Left forelimb (tissue), 1 donor: ENCODE measurements around the gene FAM234A.
A peak's percentile ranks its signal among the peaks of the same experiment; 100 is the strongest.
"Not testable (repeated sequence)": the region's sequence is repeated elsewhere in the genome, so short reads cannot be mapped to it uniquely, and the experiment has no call there.

ENCODE experiments used
- DNase-seq: peaks from one replicate; pipeline ENCODE4 v3.0.0-alpha.2; 2018; ENCODE audit warnings: low spot score

Gene FAM234A, protein sequence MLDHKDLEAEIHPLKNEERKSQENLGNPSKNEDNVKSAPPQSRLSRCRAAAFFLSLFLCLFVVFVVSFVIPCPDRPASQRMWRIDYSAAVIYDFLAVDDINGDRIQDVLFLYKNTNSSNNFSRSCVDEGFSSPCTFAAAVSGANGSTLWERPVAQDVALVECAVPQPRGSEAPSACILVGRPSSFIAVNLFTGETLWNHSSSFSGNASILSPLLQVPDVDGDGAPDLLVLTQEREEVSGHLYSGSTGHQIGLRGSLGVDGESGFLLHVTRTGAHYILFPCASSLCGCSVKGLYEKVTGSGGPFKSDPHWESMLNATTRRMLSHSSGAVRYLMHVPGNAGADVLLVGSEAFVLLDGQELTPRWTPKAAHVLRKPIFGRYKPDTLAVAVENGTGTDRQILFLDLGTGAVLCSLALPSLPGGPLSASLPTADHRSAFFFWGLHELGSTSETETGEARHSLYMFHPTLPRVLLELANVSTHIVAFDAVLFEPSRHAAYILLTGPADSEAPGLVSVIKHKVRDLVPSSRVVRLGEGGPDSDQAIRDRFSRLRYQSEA

DNA sequence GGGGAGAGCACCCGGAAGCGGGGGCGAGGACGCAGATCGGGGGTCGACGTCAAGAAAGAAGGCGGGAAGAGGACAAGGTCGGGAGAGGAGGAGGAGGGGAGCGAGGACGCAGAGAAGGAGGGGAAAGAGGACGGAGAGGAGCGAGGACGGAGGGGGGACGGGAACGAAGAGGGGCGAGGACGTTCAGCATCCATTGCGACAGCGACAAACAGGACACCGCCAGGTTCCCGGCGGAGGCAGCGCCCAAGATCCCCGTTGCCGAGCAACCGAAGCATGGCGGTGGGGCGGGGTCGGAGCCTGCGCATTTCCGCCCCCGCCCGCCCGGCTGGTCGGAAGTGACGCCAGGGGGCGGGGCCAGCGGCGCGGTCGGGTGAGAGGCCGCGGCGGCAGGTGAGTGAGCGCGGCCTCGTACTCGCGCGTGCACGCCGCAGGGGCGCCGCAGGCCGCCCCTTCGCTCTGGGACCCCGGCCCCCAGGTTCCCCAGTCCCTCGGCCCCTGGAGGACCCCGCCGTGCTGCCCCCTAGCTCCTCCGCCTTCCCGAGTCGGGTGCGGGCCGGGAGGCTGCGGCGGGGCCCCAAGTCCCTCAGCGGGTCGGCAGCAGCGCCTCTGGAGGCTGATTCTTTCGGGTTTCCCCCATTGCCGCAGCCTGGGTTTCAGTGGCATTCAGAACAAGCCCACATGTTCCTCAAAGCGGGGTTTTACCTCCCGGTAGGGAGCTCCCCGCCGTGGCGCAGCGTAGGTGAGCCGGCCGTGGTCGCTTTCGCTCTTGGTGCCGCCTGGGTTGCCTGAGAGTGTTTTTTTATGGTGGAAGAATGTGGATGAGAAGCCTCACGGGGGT lies at the start of gene FAM234A:
Gene FAM234A (plus strand): TSS at position 354 of the 838 bp plus-strand sequence. CDS start 19,593 bp downstream, outside the sequence.
- DNase-seq, result peak; percentile 93

DNA sequence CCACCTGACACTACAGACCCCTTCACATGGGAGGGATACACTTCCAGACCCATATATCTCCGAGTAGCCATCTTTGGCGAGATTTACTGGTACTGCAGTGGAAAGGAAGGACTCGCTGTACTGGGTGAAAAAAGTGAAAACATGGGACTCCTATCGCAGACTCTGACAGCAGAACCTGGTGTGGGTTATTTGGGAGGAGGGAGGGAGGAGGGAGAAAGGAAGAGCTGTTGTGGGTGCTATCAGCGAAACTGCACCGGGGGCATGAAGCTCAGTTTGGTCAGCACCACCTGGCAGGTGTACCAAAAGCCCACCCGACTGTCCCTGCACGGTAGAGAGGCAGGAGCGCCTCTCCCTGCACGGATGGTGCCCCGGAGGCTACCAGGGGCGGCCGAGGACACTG lies 49.4 kb upstream of the FAM234A start:
- no peak for DNase-seq

DNA sequence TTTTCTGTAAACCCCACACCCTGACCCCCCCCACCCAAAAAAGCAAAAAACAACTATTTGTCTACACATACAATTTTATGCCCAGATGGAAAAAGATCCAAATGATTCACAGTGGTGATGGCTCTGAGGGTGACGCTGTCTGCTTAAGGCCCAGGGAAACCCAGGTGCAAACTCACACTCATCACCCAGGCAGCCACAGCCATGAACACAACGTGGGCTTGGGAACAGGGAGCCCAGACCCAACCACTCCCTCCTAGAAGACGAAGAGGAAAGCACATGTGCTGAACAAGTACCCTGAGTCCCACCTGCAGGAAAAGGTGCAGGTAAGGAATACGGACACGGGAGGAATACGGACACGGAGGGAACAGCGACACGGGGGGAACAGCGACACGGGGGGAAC lies 48.9 kb upstream of the FAM234A start:
- DNase-seq, result no peak

DNA sequence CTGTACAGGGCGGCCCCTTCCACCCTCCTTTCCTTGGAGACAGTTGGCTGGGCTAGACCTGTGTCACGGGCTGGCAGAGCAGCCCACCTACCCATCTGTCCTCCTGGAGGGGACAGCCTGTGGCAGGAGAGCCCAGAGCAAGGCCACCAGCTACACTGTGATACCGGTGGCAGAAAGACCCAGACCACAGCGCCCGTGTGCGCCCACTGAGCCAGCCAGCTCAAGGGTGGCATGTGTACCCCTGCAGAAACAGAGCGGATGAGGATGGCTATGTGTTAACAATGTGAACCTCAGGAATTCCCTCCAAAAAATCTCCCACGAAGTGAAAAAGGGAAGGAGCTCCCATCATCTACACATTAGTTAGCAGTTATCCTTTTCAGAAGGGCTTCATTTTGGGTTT lies 47.3 kb upstream of the FAM234A start:
- DNase-seq, result no peak

DNA sequence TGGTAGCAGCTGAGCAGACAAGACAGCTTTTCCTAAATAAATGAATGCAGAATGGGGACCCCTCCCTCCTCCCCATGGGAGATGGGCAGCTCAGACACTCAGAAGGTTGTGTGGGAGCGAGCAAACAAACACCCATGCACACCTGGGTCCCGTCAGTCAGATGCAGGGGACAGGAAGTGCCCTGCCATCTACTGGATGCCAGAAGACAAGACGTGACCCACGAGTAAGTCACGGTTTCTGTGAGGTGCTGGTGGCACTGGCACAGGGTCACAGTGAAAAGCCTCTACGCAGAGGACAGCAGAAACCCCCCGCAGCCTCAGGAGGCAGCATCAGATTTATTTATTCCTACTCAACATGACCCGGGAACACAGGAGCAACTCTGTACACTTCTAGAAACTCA lies 45.9 kb upstream of the FAM234A start:
- DNase-seq, result no peak

DNA sequence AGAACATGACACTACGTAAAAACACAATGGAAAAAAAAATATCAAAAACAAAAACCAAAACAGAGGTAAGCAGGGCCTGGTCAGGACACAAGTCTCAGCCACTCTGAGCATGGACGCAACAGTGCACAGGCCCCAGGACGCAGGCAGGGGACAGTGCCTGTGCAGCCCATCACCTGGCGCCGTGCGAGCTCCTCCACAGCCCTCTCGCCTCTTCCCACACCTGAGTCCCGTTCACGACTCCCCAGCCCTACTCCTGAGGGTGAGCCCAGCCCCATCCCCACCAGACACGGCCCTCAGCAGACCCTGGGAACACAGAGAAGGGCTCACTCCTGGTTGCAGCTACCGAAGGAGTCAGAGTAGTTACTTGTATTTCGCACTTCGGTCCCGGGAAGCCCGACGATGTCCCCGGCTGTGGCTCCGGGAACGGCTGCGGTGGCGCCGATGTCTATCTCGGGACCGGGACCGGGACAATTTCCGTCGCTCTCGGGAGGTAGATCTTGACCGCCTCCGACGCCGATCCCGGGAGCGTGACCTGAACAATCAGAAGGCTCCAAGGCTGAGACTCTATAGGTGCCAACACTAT lies 44.9 kb upstream of the FAM234A start:
- no peak for DNase-seq

DNA sequence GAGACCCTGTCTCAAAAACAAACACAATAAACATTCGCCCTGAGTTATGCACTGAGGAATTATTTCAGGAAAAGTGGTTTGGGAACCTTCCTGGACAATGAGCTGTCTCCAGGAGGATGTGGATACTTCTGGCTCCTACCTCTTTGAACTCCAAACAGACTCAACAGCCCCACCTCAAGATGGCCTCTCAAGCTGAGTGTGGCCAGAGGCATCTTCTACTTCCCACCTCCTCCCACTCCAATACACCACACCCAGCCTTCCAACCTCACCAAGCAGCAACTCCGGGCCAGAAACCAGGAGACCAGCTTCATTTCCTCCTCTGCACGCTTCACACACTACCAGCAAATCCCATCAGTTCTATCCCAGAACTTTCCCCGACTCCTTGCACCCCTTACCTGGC lies 42.8 kb upstream of the FAM234A start:
- DNase-seq, result no peak

DNA sequence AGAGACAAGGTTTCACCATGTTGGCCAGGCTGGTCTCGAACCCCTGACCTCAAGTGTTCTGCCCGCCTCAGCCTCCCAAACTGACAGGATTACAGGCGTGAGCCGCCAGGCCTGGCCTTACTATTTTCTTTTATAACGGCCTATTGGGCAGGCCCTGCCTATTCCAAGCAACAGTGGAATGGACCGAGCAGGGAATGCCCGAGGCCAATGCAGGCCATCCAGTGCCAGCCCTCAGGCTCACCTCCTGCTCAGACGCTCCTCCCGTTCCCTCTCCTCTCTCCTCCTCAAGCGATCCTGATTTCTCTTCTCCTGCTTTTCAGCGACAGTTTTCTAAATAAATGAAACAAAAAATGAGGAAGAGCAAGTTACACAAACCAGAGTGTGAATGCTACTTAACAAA lies 41.9 kb upstream of the FAM234A start:
- no peak for DNase-seq

DNA sequence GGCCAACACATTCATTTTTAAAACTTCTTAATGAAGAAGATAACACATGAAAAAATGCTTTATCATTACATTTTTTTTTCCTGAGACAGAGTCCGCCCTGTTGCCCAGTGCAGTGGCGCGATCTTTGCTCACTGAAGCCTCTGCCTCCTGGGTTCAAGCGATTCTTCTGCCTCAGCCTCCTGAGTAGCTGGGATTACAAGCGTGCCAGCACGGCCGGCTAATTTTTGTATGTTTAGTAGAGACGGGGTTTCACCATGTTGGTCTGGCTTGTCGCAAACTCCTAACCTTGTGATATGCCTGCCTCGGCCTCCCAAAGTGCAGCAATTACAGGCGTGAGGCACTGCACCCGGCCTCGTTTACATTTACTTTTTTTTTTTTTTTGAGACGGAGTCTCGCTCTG lies 41.2 kb upstream of the FAM234A start:
- no peak for DNase-seq

DNA sequence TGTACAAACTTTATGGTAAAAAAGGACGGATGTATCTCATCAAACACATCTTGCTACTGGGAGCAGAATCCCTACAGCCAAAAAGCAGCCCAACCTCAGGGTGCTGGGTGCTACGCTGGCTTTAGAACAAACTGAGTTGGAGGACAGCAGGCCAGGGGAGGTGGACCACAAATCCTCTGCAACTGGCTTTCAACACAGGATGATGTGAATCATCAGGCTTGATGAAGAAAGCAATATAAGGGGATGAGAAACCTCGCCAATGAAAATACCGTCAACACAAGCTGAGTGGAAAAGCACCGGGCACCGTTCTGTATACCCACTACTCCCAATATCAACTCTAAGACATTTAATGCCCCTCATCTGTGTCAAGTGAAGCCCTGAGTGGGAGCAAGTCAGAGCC lies 40.1 kb upstream of the FAM234A start:
- no peak for DNase-seq

DNA sequence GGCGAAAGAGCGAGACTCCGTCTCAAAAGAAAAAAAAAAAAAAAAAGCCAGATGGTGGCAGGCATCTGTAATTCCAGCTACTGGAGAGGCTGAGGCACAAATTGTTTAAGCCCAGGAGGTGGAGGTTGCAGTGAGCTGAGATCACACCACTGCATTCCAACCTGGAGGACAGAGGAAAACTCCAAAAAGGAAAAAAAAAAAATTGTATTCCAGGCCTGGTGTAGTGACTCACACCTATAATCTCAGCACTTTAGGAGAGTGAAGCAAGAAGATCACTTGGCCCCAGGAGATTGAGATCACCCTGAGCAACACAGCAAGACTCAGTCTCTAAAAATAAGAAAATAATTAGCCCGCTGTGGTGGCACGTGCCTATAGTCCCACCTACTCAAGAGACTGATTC lies 34.2 kb upstream of the FAM234A start:
- no peak for DNase-seq

DNA sequence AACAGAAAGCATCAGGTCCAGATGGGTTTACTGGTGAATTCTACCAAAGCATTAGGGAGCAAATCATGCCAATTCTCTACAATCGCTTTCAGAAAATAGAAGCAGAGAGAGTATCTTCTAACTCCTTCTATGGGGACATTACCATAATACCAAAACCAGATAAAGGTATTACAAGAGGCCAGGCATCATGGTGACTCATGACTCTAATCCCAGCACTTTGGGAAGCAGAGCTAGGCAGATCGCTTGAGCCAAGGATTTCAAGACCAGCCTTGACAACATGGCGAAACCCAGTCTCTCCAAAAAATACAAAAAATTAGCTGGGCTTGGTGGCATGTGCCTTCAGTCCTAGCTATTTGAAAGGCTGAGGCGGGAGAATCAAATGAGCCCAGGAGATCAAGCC lies 31.4 kb upstream of the FAM234A start:
- no peak for DNase-seq

DNA sequence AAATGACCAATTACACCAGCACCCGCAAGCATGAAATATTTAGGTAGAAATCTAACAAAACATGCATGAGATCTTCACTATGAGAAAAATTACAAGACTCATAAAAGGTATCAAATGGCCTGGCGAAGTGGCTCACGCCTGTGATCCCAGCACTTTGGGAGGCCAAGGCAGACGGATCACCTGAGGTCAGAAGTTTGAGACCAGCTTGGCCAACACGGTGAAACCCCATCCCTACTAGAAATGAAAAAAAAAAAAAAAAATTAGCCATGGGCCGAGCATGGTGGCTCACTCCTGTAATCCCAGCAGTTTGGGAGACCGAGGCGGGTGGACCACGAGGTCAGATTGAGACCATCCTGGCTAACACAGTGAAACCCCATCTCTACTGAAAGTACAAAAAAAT lies 30.6 kb upstream of the FAM234A start:
- DNase-seq, result not testable (repeated sequence)

DNA sequence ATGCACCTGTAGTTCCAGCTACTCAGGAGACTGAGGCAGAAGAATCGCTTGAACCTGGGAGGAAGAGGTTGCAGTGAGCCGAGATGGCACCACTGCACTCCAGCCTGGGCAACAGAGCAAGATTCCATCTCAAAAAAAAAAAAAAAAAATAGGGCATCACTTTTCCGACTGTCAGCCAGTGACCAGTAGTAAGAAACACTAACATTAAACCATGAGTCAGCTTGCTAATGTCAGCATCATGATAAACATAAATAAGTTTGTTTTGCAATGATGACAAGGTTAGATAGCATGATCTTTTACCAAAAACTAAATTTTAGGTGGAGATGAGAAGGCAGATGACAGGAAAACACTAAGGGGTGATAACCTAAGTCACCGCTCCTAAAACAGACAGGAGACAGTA lies 25.3 kb upstream of the FAM234A start:
- DNase-seq, result not testable (repeated sequence)

DNA sequence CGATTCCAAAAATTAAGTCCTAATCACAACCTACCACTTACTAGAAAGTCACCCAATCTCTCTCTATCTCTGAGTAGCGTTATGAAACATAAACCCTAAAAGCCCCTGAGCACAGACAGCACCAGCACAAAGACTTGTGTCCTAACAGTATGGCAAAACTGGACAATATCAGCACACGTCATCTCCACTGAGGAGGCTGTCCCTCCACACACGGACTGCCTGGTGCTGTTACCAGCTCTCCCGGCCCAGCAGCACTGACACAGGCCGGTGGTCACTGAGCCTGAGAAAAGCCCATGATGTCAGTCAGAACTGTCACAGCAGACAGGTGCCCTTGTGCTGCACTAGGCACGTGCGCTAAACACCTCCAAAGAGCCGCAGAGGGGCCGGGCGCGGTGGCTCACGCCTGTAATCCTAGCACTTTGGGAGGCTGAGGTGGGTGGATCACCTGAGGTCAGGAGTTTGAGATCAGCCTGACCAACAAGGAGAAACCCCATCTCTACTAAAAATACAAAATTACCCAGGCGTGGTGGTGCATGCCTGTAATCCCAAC lies 22.9 kb upstream of the FAM234A start:
- DNase-seq, result not testable (repeated sequence)

DNA sequence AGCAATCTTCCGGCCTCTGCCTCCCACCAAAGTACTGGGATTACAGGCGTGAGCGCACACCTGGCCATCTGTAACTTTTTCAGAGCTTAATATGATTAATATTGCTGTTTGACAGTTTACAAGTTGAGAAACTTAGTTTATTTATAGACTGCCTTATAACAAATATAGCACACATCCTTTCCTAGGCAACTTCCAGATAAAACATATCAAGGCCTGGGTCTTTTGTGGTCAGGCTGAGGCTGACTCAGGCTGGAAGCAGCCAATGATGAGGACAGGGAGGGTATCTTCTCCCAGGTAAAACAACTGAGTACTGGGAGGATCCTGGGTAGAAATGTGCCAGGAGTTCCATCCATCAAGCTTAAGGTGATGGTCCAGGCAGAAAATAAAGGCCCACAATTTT lies 21.6 kb upstream of the FAM234A start:
- no peak for DNase-seq

DNA sequence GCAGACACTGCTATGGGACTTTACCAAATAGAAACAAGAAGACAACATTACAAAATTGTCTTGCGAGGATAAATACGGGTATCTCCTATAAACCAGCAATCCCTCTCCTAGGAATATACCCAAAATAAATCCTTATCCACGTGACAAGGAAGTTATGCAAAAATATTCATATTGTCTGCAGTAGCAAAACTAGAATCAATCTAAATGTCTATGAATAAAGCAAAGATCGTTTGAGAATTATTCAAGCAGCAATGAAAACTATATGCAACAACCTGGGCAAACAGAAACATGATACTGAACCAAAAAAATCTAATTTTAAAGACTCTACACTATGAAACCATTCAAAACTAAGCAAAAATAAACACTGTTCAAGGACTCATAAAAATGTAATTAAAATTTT lies 14.6 kb upstream of the FAM234A start:
- DNase-seq, result no peak

DNA sequence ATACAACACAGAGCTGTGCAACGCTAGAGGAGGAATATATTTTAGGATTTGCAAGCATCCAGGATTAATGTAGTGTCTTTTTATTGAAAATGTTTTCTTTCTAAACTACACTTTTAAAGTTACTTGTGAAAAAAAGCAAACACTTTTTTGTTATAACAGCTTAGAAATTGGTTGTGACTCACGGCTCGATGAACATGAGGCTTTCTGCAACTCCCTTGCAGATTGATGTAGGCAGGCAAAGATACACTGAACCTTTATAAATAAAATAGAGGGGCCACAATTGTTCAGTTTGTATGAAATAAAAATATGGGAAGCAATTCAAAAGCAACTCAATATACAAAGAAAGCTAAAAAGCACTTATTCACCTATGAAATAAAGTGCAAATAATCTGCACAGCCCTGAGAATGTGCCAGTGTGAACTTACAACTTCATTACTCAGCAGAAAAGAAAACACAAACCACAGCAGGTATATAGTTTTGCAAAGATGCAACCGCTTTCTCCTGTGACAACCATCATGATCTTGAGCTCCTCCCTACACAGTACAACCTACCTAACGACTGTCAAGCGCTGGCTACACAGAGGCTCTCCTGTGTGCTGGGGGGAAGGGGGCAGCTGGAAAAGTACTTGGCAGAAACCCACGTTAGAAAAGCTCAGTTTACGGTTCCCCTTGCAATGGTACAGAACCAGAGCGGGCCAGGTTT lies 6.3 kb upstream of the FAM234A start:
- no peak for DNase-seq

DNA sequence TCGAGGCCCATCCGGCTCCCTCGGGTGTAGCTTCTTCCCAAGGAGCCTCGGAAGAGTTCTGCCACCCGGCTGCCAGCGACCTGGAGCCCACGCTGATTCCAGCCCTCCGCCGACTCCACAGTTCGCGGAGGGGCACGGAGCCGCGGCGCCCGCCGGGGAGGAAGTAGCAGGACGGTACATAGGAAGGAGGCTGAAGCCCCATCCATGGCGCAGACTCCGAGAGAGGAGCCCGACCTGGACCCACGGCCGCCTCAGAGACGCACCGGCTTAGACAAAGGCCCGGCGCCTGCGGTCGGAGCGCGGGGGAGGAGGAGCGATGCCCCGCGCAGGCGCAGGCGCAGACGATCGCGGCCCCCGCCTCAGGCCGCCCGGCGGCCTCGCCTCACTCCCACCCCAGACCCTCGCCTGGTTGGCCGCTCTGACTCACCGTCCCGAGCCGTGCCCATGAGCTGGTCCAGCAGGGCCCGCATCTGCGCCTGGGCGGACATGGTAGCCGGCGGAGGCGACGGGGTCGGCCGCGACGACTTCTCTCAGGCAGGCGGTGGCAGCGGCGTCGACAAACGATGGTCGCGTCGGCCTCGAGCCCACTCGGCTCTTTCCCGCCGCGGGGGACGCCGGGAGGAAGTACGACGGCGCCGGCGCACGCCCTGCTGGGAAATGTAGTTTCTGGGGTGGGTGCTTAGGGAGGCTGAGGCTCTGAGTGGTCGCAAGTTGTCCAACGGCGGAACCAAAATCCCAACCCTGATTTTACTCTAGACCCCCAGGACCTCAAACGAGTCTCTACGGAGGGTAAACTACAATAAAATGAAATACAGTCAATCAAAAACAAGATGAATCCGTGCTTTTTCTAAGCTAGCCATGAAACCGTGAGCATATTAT lies 5.5 kb upstream of the FAM234A start, which contains the start of gene LUC7L:
Gene LUC7L (minus strand): TSS at position 598 of the 879 bp plus-strand sequence. CDS start 110 bp downstream, at position 488.
- peak; percentile 96 for DNase-seq

DNA sequence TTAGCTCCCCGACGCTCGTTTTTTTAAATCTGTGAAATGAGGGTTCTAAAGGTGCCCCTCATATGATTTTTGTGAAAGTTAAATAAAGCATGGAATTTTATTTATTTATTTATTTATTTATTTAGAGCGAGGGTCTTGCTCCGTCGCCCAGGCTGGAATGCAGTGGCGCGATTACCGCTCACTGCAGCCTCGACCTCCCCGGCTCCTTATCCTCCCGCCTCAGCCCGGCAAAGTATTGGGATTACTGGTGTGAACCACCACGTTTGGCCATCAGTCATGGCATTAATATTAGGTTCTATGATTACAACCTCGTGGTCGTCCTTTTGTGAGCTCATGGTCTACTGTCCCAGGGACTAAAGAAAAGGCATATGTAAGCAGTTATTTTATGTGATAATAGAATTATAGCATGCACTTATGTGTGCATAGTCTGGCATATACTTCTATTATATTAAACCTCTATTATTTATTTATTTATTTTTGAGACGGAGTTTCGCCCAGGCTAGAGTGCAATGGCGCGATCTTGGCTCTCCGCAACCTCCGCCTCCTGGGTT lies 4.8 kb upstream of the FAM234A start:
- no peak for DNase-seq
